OCI-M2 (cell line): ENCODE measurements around the gene PMPCB.
A peak's percentile ranks its signal among the peaks of the same experiment; 100 is the strongest.
"Not testable (repeated sequence)": the region's sequence is repeated elsewhere in the genome, so short reads cannot be mapped to it uniquely, and the experiment has no call there.

ENCODE experiments used
- DNase-seq: peaks from one replicate; lab custom pipeline; 2025; ENCODE audit not compliant: unreplicated experiment; lab: John Stamatoyannopoulos, UW

The PMPCB gene

GRCh38 chr7:103296901-103297836 is at the start of gene PMPCB:
Gene PMPCB (plus strand): TSS chr7:103297435. CDS start chr7:103297460, 25 bp downstream.
- DNase-seq = peak; percentile 29

- not testable (repeated sequence) for DNase-seq
Measured at GRCh38 chr7:103253699-103254506, 43.3 kb upstream of the PMPCB start.

GRCh38 chr7:103264054-103264453 is 33.2 kb upstream of the PMPCB start:
- DNase-seq = not testable (repeated sequence)

- not testable (repeated sequence) for DNase-seq
Measured at GRCh38 chr7:103266229-103266628, 31.0 kb upstream of the PMPCB start.

GRCh38 chr7:103273374-103273773 is 23.9 kb upstream of the PMPCB start:
- DNase-seq = not testable (repeated sequence)

- DNase-seq = not testable (repeated sequence)
Measured at GRCh38 chr7:103274867-103275266, 22.4 kb upstream of the PMPCB start.

- DNase-seq = not testable (repeated sequence)
Measured at GRCh38 chr7:103278195-103278594, 19.0 kb upstream of the PMPCB start.

GRCh38 chr7:103279636-103279962 is 17.6 kb upstream of the PMPCB start:
- not testable (repeated sequence) for DNase-seq

- peak; percentile 8 for DNase-seq
Measured at GRCh38 chr7:103279963-103280802, 17.1 kb upstream of the PMPCB start.

GRCh38 chr7:103280803-103281155 is 16.5 kb upstream of the PMPCB start:
- DNase-seq = not testable (repeated sequence)

GRCh38 chr7:103282802-103283427 is 14.3 kb upstream of the PMPCB start:
- DNase-seq = not testable (repeated sequence)

- no peak for DNase-seq
Measured at GRCh38 chr7:103292122-103292521, 5.1 kb upstream of the PMPCB start.

- DNase-seq = no peak
Measured at GRCh38 chr7:103293526-103293925, 3.7 kb upstream of the PMPCB start.

GRCh38 chr7:103297837-103298179 is 573 bp downstream of the PMPCB start:
- no peak for DNase-seq

GRCh38 chr7:103299660-103300059 is 2.4 kb downstream of the PMPCB start:
- DNase-seq = no peak

GRCh38 chr7:103301441-103301840 is 4.2 kb downstream of the PMPCB start:
- no peak for DNase-seq

GRCh38 chr7:103307503-103308231 is 10.4 kb downstream of the PMPCB start:
- no peak for DNase-seq

GRCh38 chr7:103314852-103315251 is 17.6 kb downstream of the PMPCB start:
- no peak for DNase-seq

GRCh38 chr7:103316380-103316941 is 19.2 kb downstream of the PMPCB start:
- no peak for DNase-seq

- DNase-seq = no peak
Measured at GRCh38 chr7:103317009-103317408, 19.8 kb downstream of the PMPCB start.
